Erythroblast (primary cell): ENCODE data around the gene PLPP3.

Experiments
- GATA1 ChIP-seq: IDR thresholded peaks from 2 replicates; pipeline ENCODE4 v1.6.1; 2011; ENCODE audit warnings: low read depth, mild to moderate bottlenecking, control low read depth, low read length, moderate library complexity
- POLR2A ChIP-seq: IDR thresholded peaks from 2 replicates; pipeline ENCODE4 v1.6.1; 2011; ENCODE audit warnings: mild to moderate bottlenecking, low read length

- no peak for TF ChIP-seq POLR2A
- no peak for TF ChIP-seq GATA1
These were observed 132.7 kb downstream of the PLPP3 start for GRCh38 chr1:56446531-56447098.
